ENCODE data around the gene AARS2. TPM values are rescaled to one million over a fixed set of nuclear protein-coding genes. Genes with fewer than 3 reads are reported as not detected.

Gene AARS2
- total and polyA plus RNA-seq, 7 donors: 2.2 to 7.4 (median 4.4) TPM

DNA sequence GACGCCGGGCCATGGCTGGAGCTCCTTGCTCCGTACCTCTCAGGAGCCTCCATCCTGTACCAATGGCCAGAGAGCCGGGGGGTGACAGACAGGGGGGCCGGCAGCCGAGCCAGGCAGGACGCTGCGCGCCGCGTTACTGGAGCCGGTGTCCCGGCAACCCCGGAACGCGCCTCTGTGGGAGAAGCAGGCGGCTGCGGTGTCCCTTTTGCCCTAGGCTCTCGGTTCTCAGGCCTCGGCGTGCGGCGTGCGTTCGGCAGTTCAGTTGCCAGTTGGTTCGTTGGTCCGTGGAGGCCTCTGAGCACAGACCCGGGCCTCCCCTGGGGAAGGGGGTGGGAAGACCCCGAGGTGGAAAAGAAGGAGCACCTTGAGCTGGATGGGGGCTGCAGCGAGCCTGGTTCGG is 29.3 kb upstream of the AARS2 start, which contains the start of gene SPATS1:
Gene SPATS1, plus strand, starts transcription at position 162 of the 400 bp plus-strand sequence. CDS start 446 bp downstream, outside the sequence.
- Histone ChIP-seq H3K27ac (no peak within 1 kb of the TSS), H3K4me3 (peak within 1 kb of the TSS; percentile 7), H3K4me1 (no peaks in the 10 kb centered on the region), H3K27me3 (ENCODE audit: insufficient read depth in 3 of 3, low read length in 2 of 3) (peaks cover 3 to 26% (median 6%) of the 10 kb centered on the region in 3 donors), H3K36me3 (ENCODE audit: insufficient read depth in 1 of 2, low read depth in 1 of 2) (no peaks in the 10 kb centered on the region), H3K9me3 (no peaks in the 10 kb centered on the region)
- intact Hi-C loops (cut with DNase I): no loop called here
- TF ChIP-seq, protein P1, sequence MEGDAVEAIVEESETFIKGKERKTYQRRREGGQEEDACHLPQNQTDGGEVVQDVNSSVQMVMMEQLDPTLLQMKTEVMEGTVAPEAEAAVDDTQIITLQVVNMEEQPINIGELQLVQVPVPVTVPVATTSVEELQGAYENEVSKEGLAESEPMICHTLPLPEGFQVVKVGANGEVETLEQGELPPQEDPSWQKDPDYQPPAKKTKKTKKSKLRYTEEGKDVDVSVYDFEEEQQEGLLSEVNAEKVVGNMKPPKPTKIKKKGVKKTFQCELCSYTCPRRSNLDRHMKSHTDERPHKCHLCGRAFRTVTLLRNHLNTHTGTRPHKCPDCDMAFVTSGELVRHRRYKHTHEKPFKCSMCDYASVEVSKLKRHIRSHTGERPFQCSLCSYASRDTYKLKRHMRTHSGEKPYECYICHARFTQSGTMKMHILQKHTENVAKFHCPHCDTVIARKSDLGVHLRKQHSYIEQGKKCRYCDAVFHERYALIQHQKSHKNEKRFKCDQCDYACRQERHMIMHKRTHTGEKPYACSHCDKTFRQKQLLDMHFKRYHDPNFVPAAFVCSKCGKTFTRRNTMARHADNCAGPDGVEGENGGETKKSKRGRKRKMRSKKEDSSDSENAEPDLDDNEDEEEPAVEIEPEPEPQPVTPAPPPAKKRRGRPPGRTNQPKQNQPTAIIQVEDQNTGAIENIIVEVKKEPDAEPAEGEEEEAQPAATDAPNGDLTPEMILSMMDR (IDR thresholded peaks at IDR 0.05): no peak
- 5 to 7% (median 6%) methylated on average over 29 to 31 of the region's 31 CpGs for WGBS, 3 donors
- peak in 3 of 4 donors; percentile 14 to 48 (median 16) for ATAC-seq
- peak; percentile 30 to 52 for DNase-seq

DNA sequence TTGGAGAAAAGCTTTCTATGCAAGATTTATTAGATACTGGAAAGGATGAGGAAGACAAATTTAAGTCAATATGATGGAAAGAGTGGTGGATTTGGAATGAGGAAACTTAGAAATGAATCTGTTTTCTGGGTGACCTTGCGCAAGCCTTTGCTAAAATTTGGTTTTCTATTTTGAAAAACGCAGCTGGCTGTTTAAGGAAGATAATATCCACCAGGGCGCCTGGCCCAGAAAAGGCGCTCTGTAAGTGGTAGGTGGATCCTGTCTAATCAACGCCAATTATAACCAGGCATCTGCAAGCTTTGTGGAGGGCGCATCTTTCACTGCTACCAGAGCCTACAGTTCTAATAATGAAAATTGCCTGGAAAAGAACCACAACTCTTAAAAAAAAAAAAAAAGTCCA is 28.9 kb upstream of the AARS2 start:
- intact Hi-C loops (cut with DNase I): no loop called here
- ATAC-seq (peak in 1 of 4 donors; percentile 19), DNase-seq (no peak)
- 48 to 63% (median 51%) methylated on average over 6 of the region's 6 CpGs for WGBS, 3 donors
- Histone ChIP-seq H3K4me3 (peak overlapping the region; percentile 7), H3K27ac (no peak overlapping the region), H3K4me1 (no peaks in the 10 kb centered on the region), H3K27me3 (ENCODE audit: insufficient read depth in 3 of 3, low read length in 2 of 3) (peaks cover 3 to 26% (median 6%) of the 10 kb centered on the region in 3 donors), H3K9me3 (no peaks in the 10 kb centered on the region), H3K36me3 (ENCODE audit: insufficient read depth in 1 of 2, low read depth in 1 of 2) (no peaks in the 10 kb centered on the region)
- TF ChIP-seq, protein P1 (IDR thresholded peaks at IDR 0.05): no peak

DNA sequence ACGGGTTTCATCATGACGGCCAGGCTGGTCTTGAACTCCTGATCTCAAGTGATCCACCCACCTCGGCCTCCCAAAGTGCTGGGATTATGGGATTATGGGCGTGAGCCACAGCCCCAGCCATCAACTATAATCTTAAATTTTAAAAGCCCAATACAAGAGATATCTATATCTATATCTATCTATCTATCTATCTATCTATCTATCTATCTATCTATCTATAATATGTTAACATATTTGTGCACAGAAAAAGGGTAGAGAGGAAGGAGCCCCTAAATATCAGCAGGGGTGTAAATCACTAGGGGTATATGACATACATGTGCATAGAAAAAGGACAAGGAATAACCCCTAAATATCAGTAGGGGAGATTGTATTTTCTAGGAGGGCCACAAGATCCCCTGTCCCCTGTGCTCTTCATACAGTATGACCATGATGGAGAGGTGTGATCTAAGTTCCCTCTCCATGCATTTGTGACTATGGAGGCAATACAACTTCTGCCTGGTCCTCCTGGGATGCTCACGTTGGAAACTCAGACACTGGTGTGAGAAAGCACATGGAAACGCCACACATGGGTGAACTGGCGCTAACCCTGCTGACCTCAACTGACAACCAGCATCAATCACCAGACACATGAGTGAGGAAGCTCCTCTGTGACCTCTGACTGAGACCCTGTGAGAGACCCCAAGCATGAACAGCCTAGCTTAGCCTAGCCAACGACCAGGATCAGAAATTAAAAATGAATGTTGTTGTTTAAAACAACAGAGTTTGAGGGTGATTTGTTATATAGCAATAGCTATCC is 28.1 kb upstream of the AARS2 start:
- Histone ChIP-seq H3K27ac (no peak overlapping the region), H3K36me3 (ENCODE audit: insufficient read depth in 1 of 2, low read depth in 1 of 2) (no peaks in the 10 kb centered on the region), H3K4me1 (no peaks in the 10 kb centered on the region), H3K4me3 (no peak overlapping the region), H3K27me3 (ENCODE audit: insufficient read depth in 3 of 3, low read length in 2 of 3) (peaks cover 3 to 26% (median 6%) of the 10 kb centered on the region in 3 donors), H3K9me3 (no peaks in the 10 kb centered on the region)
- ATAC-seq (no peak), DNase-seq (no peak)
- 61 to 64% (median 64%) methylated on average over 8 of the region's 8 CpGs for WGBS, 3 donors
- intact Hi-C loops (cut with DNase I): no loop called here
- TF ChIP-seq, protein P1 (IDR thresholded peaks at IDR 0.05): no peak

DNA sequence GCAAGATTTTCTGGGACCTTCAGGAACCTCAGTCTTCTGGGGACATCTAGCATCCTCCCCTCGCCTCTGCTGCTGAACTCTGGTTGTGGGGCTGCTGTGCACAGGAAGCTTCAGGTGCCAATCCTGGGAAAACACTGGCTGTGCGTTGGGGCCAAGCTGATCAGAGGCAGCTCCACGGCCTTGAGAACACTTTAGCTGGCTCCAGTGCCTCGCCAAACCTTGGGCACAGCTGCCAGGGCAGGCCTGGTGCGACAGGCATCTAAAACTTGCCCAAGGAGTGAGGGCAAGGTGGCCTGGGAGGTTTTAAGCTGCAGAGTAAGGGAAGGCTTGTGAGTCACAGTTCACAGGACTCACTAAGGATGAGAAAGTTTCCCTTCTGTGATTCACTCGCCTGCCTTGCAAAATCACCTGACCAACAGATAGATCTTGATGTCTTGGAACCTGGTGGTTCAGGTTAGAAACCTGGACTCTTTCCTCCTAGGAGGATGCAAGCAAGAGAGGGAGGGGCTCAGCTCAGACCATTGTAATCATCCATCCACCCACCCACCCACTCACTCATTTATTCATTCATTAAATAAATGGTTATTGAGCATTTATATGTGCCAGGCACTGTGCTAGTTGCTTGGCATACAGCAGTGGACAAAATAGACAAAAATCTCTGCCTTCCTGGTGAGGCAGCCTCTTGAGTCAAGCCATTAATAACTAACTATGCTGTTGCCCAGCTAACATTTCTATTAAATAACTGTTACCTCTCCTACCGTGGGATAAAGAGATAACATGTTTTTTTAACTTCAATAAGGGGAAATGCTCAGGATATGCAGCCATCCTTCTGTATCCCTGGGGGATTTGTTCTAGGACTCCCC is 26.8 kb upstream of the AARS2 start:
- TF ChIP-seq, protein P1 (IDR thresholded peaks at IDR 0.05): no peak
- intact Hi-C loops (cut with DNase I): loop anchor here (2.0 to 10.0 kb wide), 5 partner anchors 73 to 245 kb away; partner anchors contain the start of gene NFKBIE (in 1 of the 2)
- WGBS, 3 donors: 66 to 82% (median 74%) methylated on average over 7 of the region's 7 CpGs
- Histone ChIP-seq H3K36me3 (ENCODE audit: insufficient read depth in 1 of 2, low read depth in 1 of 2) (no peaks in the 10 kb centered on the region), H3K27ac (no peak overlapping the region), H3K27me3 (ENCODE audit: insufficient read depth in 3 of 3, low read length in 2 of 3) (peaks cover 3 to 26% (median 3%) of the 10 kb centered on the region in 3 donors), H3K4me1 (no peaks in the 10 kb centered on the region), H3K9me3 (no peaks in the 10 kb centered on the region), H3K4me3 (no peak overlapping the region)
- DNase-seq: no peak
- ATAC-seq: no peak
